NCI-H187 treated with DMSO at 0.1 percent for 48 hours (cell line): Measurements from ENCODE around the gene PJVK.
A peak's percentile ranks its signal among the peaks of the same experiment; 100 is the strongest.
"Not testable (repeated sequence)": the region's sequence is repeated elsewhere in the genome, so short reads cannot be mapped to it uniquely, and the experiment has no call there.

Source experiments
- DNase-seq: peaks from one replicate; lab custom pipeline; 2025; lab: John Stamatoyannopoulos, UW

PJVK gene

DNA sequence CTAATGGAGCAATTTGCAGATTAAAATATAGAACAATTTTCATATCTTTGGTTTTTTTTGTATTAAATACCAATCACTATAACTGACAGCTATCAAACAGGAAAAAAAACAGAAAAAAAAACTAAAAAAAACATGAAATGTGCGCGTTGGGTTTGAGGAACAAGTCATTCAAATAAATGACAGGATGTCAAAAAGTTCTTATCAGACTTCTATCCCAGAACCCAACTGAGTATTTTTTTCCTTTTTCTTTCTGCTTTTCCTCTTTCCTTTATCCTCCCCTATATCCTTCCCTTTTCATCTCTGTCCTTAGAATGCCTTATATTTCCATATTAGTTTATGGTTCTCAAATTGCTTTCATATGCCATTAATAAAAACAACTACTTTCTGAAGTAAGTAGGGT is 14.5 kb upstream of the PJVK start:
- DNase-seq, result no peak

DNA sequence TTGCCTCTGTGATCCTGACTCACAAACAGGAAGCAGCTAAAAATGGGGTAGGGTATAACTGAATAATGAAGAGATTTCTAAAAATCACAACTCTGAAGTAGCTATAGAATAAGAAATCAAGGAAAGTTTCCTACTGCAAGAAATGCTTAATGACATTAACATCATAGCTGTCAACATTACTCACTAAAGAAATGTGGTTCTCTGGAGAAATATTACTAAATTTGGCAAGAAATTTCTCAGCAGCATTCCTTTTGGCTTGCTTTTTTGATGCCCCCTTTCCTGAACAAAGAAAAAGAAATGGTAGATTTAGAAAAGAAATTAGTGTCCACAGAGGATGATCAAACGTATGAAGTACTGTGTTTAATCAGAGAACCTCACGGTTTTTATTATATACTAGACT is 9.8 kb upstream of the PJVK start:
- DNase-seq, result no peak

DNA sequence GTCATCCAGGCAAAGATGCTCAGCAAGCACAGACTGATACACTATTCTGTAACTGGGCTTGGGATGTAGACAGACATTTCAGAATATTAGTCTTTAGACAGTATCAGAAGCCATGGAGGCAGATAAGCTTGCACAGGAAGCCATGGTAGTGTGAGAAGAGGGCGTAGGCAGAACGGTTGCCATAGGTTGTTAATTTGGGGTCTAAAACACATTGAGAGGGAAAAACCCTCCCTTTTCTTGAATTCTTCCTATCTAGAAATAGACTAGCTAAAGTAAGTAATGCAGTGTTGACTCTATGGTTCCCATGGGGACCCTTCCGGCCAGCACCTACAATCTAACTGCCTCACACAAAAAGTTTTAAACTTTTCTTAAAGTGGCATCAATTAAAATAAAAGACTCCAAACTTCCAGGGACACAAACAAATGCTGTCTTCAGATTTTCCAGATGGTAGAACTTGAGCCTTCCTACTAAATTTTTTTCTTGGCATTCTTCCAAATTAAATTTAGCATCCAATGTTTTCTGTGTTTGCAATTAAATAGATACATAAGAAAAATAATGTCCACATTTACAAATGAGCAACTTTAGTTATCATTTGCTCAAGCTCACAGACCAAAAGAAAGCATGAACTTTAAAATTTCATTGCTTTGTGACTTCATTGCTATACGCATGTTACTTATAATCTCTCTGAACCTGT is 2.1 kb upstream of the PJVK start:
- DNase-seq, result no peak

DNA sequence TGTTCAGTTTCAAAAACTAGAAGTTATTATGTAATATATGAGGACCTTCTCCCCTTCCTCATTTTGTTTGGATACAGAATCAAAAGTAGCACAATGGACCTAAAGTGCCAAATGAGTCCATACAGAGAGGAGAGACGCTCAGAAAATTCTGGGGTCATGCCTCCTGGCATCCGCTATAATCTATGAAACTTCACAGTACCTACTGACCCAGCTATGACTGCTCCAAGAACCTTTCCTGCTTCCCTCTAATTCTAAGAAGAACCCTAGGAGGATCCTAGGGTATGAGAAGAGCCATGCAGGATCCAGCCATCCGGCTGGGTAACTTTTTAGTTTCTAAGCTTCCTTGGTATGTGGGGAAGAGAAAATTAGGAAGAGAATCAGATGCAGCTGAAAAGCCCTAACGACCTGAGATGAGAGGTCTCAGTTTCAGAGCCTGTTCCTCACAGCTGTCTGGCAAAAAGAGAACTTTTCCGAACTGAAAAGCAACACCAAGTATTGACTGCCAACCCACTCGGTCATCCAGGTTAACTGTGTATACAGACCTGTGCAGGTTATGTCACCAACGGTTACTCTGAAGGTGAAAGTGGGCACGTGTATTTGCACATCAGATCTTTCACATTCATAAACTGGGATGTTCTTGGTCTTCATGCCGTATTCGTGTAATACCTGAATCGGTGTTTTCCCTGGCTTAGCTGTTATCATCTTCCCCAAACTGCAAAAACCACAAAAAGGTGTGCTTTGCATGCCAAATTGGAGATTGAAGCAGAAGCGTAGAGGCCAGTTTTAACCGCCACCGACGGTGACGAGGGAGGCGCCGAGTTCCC is 1.3 kb upstream of the PJVK start:
- DNase-seq, result no peak

DNA sequence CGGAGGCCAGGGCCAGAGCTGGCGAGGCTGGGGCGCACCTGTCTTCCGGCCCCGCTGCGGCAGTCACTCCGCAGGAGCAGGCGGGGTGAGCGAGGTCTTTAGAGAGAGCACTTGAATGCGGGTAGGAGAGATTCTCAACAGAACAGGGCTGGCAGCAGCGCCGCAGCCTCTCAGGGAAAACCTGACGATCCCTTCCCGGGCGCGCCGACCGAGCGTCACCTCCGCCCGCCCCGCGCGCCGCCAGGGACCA is 729 bp upstream of the PJVK start:
- peak; percentile 22 for DNase-seq

DNA sequence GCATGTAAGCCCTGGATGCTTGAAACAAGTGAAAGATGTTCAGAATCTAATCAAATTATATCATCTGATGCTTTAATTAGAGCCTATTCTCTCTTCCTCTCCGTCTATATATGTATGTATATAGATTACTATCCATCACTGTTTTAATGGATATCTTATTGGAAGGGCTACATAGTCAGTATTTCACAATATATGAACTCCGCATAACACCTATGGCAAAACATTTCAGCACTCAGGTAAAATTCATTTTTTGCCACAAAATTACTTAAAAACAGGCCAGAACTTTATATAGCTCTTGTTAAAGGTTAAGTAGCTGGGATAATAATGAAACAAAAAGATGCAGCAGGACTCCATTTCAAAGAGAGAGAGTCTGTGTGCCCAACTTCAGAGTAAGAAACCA is 1.2 kb downstream of the PJVK start:
- DNase-seq, result no peak

DNA sequence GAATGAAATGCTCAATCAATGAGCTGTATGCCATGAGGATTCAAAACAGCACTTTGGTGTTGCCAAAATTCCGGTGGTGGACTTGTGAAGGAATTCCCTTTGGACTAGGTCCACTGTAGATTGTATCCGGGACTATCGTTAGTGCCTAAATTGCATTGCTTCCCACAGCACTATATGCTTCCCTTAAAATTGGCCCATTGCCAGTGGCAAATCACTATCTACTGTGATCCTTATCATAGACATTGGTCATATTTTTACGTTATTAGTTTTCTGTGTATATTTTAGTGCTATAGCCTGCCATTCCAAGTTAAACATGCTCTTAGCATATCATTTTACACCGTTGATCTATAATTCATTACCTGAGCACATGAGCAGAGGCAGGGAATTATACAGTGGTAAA is 1.7 kb downstream of the PJVK start:
- DNase-seq, result no peak

DNA sequence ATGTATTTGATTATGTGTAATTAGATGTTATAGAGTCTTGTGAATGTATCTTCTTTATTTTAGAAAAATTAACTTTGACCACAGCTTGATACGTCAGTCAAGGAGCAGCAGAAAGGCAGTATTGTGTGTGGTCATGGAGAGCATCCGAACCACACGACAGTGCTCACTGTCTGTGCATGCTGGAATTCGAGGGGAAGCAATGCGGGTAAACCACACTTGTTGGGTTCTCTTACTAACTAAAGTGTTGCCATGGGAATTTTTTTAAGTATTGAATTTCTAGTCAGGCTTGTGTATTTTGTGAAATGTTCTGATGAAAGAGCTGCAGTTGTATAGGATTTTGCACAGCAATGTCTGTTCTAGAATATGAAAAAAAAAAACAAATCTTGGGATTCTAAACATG is 4.8 kb downstream of the PJVK start:
- DNase-seq, result no peak

DNA sequence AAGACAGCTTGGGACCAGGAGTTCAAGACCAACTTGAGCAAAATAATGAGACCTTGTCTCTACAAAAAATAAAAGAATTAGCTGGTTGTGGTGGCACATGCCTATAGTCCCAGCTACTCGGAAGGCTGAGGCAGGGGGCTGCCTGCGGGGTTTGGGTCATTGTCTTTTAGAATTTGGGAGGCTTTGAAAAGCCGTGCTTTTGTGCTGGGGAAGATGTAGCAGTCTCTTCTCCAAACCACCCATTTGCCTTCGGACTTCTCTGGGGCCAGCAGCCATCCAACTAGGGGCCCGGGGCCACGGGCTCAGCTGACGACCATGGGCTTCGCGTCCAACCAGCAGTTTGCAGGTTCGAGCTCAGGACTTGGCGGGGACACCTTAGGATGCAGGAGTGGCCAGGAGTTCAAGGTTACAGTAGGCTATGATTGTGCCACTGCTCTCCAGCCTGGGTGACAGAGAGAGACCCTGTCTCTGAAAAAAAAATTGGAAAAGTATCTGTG is 6.3 kb downstream of the PJVK start:
- DNase-seq, result no peak

DNA sequence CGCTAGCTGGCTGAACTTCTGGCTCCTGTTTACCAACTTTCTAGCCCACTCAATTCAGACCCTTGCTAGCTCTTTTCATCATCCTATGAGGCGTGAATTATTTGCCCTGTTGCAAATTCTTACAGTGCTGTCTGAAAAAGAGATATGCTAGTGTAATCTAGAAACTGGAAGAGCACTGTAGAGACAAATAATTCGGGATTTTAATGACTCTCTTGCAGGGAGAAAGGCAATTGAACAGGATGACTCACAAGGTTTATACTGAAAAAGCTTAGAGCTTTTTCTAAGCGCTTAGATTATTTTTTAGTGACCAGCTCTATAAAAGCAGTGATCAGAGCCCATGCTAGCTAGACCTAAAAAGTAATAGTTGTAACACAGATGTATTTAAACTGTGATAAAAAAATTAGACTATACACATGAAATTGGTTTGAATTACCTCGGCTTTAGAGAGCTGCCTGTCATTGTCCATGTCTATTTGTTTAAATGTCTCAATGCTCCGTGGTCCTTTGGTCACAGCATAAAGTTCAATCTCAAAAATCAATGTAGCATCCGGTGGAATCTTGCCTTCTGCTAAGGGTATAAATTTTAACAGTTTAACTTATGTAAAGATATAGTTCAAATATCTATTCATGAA is 18.2 kb downstream of the PJVK start:
- DNase-seq, result no peak

DNA sequence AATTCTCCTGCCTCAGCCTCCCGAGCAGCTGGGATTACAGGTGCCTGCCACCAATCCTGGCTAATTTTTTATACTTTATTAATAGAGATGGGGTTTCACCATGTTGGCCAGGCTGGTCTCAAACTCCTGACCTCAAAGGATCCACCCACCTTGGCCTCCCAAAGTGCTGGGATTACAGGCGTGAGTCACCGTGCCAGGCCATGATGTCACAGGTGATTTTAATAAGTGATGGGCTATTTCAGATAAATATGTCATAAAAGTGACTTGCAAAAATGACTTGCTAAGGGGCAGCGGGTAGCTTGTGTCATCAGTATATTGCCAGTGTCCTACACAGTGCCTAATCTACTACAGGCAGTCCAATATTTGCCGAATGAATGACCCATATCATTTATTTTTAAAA is 20.1 kb downstream of the PJVK start:
- not testable (repeated sequence) for DNase-seq

DNA sequence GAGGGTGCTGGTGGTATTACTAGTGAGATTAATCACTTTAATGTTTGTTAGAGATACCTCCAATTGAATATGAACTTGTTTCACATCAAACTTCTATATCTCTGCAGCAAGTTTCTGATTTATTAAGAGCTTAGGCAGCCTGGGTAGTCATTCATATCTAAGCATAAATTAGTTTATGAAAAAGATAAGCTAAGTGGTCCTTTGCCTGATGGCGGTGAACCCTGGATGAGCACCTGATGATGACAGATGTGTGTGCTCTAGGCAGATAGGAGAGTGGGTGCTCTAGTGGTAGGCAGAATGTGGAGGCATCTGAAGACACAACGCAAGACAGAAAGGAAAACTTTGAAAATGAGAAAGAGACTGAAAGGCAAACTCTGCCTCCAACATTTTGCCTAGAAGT is 22.2 kb downstream of the PJVK start:
- no peak for DNase-seq

DNA sequence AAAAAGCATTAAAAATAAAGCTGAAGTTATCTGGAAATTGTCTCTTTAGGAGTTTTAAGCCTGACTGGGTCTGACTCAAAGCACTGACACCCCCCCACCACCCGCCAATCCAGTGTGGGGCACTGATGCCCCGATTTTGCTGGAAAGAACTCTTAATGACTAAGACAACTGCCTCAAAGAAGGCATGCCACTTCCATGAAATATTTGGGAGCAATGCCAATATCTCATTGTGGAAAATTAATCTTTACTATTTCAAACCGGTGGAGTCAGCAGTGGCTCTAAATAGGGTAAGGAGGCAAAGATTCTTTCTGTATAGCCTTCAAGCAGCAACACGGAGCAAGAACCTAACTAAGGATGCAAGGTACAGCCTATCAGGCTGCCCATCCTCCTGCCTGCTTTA is 22.8 kb downstream of the PJVK start:
- DNase-seq, result no peak

DNA sequence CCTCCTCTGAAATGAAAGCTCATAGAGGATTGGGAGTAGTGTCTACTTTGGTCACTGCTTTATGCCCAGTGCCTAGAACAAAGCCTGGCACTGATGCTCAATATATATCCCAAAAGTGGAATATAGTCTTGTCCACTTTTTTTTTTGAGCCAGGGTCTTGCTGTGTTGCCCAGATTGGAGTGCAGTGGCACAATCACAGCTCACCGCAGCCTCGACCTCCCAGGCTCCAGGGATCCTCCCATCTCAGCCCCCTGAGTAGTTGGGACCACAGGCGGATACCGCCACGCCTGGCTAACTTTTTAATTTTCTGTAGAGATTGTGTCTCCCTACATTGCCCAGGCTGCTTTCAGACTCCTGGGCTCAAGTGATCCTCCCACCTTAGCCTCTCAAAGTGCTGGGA is 23.4 kb downstream of the PJVK start:
- no peak for DNase-seq

DNA sequence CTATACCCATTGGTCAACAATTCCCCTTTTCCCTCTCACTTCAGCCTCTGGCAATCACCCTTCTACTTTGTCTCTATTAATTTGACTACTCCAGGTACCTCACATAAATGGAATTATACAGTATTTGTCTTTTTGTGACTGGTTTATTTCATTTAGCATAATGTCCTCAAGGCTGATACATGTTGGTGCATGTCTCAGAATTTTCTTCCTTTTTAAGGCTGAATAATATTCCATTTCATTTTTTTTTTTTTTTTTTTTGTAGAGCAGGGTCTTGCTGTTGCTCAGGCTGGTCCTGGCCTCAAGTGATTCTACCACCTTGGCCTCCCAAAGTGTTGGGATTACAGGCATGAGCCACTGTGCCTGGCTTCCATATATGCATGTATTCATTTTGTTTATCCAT is 25.3 kb downstream of the PJVK start:
- DNase-seq, result no peak

DNA sequence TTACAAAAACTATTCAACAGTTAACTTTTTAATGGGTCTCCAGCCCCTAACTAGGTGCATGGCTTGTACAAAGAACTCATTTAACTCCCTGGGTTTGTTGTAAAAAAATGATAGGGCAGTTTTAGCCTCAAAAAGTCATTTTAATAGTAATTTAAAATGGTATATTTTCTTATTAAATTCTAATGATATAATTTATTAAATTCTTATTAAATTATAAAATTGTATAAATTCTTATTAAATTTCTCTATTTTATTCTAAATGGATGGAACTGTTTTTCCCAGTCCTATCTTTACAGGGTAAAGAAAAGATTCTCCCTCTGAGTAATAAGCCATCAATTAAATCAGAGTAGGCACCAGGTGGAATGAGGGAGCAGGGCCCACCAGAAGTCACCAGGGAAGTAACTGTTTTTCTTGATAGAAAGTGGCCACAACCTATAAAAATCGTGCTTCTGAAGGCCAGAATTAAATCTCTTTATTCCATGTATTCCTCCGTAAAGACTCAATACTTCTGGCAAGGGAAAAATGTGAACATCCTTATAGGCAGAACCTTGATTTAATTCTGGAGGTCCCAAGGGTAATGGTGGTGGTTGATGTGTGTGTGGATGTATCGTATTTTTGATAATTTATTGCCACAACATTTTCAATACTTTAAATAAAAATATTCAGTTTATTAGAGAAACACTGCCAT is 26.4 kb downstream of the PJVK start:
- no peak for DNase-seq

DNA sequence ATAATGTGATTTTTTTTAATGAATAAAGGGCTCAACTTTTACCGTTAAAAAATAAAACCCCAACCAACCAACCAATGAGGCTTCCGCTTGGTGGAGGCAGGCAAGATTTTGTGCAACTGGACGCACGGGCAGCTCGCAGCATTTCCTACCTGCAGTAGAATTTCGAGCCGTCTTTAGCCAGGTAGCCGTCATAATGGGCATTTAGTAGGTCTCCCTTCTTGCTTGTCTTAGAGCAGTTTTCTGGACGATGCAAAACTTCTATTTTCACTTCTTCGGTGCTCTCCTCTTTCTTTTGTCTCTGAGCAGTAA is 26.9 kb downstream of the PJVK start:
- DNase-seq, result no peak

DNA sequence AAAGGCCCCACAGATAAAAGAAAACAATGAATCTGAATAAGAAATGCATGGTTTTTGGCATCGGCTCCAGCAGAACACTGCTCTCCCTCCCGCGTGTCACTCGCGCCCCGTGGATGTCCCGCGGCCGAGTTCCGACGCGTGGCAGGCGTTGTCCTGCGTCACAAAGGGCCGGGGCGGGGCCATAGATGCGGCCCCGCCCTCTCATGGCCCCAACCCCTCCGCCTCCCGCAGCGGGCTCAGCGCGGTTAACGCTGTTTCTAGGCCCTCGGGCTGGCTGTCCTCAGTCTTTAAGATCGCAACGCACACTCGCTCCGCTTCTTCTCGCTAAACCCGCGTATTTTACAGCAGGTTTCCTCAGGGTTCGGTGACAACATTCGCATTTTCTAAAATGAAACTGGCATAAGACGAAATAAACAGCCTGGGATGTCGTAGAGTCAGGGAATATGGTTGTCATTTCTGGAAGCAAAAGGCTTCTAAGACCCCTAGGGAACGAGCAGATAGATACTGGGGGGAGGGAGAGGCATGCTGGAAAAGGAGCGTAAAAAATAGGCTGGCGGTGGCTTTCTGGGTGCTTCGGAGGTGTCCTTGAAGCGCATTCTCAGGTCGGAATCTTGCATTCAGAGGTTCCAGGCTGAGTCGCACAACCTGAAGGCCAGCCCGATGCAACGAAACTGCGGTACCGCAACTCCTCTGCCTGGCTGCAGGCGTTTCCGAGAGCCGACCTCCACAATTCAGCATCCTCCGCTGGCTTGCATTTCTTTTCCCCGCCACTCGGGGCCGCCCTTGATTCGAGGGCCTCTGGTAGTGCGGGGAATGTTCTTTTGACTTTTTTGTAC is 27.5 kb downstream of the PJVK start, which contains the start of gene FKBP7:
Gene FKBP7, minus strand, starts transcription at position 162 of the 836 bp plus-strand sequence. Its CDS starts 101 bp downstream, at position 61.
- no peak for DNase-seq

DNA sequence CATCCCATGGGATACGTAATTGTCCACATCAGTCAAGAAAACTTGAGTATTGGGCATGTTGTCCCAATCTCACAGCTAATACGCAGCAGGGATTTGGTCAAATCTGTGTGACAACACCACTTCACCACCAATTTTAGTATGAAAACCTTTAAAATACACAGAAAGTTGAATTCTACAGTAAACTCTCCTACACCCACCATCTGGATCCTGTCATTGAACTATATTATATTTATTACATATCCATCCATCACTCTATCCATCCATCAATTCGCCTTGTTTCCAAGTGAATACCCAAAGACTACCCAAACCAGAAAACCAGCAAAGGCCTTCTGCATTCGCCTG is 28.1 kb downstream of the PJVK start:
- DNase-seq, result no peak

DNA sequence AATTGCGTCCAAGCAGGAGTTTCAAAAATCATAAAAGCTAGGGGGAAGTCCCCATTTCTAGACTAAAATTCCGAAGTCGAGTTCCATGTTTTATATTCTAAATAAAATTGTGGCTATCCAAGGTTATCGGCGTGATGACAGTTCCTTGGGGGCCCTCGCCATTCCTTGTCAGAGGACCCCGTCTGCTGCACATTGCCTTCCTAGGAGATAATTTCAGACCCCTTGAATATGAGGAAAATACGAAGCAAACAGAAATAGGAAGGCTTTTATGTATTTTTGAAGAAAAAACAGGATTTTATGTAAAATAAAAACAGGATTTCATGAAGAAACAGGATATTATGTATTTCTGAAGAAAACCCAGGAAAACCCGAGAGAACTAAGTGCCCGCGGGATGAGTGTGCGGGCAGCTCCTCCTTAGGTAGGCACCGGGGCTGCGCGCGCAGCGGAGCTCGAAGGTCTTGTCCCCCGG is 28.6 kb downstream of the PJVK start:
- no peak for DNase-seq

DNA sequence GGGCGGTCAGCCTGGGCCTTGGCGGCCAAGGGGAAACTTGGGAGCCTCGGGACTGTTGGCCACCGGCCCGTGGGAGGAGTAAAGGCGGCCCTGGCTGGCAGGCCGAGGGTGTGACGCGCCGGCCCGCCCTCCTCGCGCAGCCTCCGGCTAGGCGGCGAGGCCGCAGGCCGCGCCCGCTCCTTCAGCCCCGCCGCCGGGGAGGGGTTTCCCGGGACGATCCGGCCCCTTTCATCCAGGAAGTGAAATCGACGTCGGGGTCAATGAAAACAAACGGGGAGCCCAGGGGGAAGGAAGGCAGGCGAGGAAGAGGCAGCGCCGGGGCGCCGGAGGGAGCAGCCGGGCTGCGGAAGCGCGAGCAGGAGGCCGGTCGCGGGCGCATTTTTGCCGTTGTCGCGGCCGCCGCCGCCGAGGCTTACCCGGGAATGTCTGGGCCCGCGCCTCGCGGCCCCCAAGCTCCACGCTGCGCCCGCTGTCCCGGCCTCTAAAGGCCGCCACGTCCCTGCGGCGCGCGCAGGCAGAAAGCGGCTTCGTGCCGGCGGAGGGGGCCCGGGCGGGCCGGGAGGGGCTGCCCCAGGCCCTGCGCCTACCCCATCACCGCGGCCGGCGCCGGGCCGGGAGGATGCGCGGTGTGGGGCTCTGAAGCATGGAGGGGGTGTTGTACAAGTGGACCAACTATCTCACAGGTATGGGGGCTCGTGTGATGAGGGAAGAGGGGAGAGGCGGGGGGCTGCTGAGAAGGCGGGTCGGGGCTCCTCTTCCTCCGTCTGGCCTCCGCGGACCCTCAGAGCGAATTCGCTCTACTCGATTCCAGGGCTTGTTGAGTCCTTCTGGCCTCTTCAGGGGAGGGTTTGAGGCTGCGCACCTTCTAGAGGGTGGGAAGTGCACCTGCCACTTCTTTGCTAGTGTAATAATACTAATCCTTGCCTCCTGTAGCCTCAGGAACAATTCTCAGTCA is 29.3 kb downstream of the PJVK start, which contains the start of gene PLEKHA3:
Gene PLEKHA3, plus strand, starts transcription at position 231 of the 955 bp plus-strand sequence. Its CDS starts 413 bp downstream, at position 644.
- no peak for DNase-seq
